ENCODE data around the gene P2RY6.

- TF ChIP-seq GATA2 (IDR thresholded peaks at IDR 0.05; ENCODE audit: low read depth, low read length) (no peak), GATA3 (IDR thresholded peaks at IDR 0.05; ENCODE audit: low read depth, low read length) (no peak)
Observed at GRCh38 chr11:73225001-73225686, 47.0 kb upstream of the P2RY6 start.

All from SH-SY5Y (cell line).